Measurements from ENCODE around the gene SRGAP3.

Gene SRGAP3

GRCh38 chr3:8980756-8981257, 268.6 kb downstream of the SRGAP3 start:
- DNase-seq, result no peak

DNA sequence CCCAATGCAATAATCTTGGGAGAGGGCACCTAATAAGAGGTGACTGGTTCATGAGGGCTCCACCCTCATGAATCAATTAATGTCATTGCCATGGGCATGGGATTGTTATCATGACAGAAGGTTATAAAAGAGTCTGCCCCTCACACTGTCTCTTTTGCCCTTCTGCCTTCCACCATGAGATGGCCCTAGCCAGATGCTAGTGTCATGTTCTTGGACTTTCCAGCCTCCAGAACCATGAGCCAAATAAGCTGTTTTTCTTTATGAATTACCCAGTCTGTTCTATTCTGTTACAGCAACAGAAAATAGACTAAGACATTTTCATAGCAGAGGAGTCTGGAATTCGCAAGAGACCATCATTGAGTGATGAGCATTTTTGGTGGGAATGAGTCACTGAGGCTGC, 270.2 kb downstream of the SRGAP3 start:
- DNase-seq, result no peak

DNA sequence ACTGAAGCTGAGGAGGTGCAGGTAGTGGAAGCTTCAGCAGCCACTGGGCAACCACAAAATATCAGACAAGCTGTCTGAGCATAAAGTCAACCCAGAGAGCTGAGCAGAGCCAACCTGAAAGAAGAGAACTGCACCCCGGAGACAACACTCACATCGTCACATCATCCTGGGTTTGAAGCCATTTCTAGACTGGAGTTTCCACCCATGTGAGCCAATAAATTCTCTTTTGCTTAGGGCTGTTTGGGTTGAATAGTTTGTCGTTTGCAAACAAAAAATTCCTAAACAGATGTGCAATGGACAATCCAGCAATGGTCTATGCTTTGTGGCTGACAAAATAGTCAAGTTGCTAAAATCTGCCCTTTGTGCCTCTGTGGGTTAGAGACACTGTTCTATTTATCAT, 270.9 kb downstream of the SRGAP3 start:
- no peak for DNase-seq

DNA sequence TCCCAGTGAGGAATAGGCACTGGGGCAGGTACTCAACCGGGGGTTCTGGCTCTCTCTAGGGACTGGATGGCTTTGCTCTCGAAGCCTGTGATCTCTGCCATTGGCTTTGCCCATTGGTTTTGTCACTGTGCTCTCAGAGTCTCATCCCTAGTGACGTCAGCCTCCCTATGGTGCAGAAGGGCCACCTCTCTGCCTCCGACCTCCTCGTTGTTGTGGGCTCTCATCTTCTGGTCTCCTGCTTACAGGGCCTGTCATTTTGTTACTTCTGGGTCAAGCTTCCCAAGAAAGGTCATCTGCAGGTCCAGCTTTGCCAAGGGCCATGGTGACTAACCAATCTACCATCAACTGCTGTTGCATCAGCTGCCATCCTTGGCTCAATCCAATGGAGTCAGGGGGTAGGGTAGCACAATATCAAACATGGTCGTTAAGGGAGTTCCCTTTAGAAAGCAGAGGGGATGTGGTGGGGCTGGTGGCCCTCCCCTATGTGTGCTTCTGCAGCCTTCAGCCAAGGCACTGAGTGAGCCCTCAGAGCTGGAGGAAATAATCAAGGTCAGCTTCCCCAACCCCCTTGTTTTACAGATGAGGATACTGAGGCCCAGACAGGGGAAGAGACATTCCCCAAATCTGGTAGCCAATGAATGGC, 272.8 kb downstream of the SRGAP3 start:
- no peak for DNase-seq

DNA sequence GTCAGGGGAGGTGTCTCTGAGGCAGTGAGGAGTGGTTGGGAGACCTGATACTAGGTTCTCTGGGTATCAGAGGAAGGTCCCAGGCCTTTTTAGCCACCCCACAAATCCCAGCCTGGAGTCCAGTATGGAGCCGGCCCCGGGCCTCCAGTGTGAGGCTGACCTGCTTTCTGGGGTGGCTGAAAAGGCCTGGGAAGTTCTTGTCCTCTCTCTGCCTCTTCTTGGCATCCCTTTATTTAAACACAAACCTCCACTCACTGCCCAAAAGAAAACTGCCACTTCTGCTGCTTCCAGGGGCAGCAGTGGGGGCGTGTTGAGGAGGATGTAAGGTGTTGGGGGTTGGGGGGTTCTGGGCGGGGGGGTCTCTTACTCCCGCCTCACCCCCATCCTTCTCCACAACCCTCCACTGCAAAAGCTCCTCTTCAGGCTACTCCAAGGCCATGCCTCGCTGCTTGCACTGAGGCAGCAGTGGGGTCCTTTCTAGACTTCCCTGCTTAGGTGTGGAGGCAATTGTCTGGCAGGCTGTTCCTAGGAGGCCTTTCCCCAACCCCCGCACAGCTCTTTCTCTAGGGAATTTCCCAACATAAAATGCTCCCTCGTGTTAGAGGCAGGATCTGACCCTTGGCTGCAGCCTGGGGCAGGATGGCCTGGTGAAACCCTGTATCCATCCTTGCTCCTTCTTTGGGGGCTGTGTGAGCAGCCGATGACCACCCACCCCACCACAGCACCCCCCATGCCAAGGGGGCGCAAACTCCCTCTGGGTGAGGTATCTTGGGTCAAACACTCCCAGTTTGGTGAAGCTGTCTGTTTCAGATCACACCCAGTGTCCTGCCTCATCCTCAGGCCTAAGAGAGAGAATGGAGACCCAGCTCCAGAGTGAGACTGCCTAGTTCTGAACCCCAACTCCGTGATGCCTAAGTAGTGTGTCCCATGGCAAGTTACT, 274.1 kb downstream of the SRGAP3 start:
- DNase-seq, result no peak

DNA sequence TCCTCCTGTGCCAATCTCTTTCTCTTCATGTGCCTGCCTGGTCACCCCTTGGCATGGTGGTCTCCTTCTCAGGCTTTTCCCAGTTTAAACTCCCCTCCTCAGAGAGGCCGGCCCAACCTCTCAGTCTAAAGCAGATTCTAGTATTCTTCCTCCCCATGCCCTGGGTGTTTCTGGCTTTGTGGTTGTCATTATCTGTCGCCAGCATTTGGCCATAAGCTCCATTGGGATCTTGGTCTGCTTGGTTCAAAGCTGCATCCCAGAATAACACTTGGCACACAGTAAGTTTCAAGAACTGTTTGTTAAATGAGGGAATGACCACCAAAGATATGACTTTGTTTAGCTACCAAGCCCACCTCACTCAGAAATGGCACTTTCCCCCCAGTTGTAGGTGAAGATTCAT, 275.0 kb downstream of the SRGAP3 start:
- DNase-seq, result no peak

DNA sequence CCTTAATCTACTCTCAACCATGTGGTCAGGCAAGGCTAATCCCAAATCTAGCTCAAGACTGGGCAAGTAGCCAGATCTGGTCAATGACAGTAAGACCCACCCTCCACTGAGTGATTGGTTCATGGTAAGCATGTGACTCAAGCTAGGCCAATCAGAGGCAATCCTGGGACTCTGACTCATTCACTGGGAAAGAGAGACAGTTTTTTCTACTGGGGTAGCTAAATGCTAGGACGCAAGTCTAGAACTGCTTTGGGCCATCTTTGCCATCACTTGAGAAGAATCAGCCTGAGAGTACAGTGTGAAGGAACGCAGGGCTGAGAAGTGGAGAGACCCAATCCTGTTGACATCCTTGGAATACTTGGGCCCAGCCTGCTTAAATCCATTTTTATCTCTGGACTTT, 276.8 kb downstream of the SRGAP3 start:
- DNase-seq, result peak in 1 of 2 donors; percentile 5

DNA sequence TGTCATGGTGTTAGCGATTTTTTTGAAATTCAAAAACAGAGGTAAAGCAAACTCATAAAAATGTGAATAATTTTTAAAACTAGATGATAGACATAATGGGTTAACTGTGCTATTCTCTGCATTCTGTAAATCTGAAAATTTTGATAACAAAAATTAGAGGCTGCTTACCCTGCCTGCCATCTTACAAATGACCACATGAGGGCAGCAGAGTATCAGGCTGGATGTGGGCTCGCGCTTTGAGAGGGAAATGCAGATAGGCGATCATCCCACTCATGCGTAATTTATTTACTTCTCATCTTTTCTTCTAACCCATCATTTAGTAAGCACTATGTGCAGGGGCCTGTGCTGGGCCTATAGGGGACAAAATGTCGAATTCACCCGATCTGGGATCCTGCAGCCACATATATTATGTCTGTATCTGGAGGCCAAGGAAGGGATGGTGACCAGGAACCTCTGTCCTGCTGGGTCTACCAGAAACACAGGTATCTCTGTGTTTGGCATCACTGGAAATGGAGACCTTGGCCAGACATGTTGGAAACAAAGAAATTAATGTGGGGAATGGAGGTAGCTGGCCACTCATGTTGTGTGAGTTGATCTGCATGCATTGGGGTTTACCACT, 278.4 kb downstream of the SRGAP3 start:
- peak; percentile 64 to 80 for DNase-seq

GRCh38 chr3:8969241-8969640, 280.2 kb downstream of the SRGAP3 start:
- no peak for DNase-seq

DNA sequence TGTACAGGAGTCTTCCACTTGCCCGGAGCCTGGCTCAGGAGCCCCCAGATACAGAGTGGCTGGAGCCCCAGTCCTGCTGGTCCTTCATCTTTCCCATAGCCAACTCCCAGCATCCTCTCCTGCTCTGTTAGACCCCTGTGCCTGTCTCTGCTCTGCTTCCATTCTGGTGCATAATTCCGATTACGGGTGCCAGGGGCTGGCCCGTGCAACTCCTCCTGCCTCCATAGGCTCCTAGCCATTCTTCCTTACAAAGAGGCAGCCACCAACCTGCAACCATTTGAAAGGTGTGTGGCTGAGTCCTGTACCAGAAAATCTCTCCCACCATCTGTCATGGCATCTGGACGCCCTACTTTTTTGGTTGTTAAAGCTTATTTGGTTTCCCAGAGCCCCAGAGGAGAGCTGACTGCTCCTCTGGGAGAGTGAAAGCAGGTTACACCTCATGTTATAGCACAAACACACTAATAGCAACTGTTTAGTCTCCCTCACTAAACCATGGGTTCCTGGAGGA, 281.0 kb downstream of the SRGAP3 start:
- no peak for DNase-seq

DNA sequence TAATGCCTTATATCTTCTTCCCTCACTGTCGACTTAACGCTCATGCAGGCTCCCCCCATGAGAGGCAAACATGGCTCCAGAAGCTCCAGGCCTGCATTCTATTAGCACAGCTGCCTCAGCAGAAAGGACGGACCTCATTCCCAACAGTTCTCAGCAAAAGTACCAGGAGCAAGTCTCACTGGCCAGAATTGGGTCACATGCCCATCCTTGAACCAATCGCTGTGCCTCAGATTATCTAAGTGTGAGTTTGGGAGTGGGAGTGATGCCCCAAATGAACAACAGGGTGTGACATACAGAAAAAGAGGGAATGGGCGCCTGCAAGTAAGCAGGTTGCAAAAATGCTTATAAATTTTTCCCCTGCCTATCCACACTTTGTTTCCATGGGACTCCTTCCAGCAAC, 281.9 kb downstream of the SRGAP3 start:
- no peak for DNase-seq

DNA sequence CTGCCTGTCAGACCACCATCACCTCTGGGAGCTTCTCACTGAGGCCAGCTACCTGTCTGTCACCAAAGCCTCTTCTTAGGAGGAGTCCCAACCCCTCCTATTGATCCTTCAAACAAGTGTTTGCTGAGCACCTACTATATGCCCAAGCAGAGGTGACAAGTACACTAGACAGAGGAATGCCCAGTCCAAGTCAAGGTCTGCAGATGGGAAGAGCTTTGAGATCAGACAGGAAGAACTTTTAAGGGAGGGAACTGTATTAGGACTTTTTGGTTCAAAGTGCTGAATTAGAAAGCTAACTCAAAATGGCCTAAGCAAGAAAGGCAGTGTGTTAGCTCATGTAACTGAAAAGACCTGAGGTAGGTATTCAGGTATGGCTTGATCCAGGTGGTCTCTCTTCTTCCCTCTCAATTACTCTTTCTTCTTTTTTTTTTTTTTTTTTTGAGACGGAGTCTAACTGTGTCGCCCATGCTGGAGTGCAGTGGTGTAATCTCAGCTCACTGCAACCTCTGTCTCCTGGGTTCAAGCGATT, 282.6 kb downstream of the SRGAP3 start:
- DNase-seq, result no peak

- no peak for DNase-seq
Measured at GRCh38 chr3:8966150-8966819, 283.2 kb downstream of the SRGAP3 start.

DNA sequence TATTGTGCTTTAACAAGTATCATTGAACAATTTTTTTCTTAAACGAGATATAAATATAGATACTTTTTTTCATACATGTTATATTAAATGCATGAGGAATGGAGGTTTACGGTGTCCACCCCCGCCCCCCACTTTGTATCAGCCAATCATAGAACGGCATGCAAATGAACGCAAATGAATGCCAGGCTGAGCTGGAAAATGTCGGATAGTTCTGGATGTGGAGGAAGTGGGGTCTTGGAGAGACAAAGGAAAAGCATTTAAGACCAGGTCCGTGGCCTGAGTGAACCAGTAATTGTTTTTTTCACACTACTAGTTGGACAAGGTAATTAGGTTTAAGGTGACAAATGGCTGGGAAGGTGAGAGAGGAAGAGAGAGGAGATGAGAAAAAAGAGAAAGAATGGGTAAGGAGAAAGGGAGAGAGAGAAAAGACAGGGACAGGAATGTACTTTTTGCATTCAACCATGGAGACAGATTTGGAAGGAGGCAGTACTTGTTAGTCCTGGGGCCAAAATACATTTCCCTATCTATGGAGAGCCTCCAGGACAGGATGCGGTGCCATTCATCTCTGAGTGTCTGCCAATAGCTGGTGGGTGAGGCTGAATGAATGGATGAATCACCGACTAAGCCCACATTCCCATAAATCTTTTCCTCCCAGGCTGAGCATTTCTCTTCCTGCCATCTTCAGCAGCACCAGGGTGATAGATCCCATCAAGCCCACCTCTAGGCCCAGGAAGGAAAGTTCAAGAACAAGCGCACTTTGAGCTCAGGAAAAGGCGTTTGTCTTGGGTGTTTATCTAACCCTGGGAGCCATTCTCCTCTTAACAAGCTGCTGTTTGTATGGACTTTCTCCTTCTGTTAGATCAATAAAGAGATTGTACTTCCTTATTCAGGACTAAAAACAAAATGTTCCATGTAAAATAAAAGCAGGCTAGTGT, 284.7 kb downstream of the SRGAP3 start:
- DNase-seq, result no peak

- DNase-seq, result peak; percentile 92 to 93
Measured at GRCh38 chr3:8963137-8963853, 286.2 kb downstream of the SRGAP3 start, which contains the start of gene RAD18. TSS of gene RAD18 (minus strand) at chr3:8963472. CDS start at chr3:8963385, 87 bp downstream.

- no peak for DNase-seq
Measured at GRCh38 chr3:8962226-8962861, 287.1 kb downstream of the SRGAP3 start.

- DNase-seq, result no peak
Measured at GRCh38 chr3:8959668-8960067, 289.8 kb downstream of the SRGAP3 start.

- no peak for DNase-seq
Measured at GRCh38 chr3:8954938-8955763, 294.3 kb downstream of the SRGAP3 start.

DNA sequence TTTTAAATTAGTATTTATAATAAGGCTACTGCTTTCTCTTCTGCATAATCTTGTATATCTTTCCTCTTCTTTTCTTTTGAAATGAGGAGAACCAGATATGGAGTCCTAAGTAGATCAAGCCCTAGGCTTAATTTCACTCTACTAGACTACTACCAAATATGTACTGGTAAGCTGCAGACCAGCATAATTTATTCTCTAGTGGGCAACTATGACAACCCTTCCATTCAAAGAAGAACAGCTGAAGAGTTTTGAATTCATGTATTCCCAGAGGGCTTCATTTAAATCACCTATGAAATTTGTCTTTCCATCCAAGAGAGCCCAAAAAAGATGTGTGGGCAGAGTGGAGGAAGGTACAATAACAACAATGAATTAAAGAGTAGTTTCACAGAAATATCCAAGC, 296.1 kb downstream of the SRGAP3 start:
- no peak for DNase-seq

Data from CD4-positive, alpha-beta T cell treated with Interleukin-1 beta for 1 hour (primary cell).